ENCODE data around the gene SPINT1.

DNA sequence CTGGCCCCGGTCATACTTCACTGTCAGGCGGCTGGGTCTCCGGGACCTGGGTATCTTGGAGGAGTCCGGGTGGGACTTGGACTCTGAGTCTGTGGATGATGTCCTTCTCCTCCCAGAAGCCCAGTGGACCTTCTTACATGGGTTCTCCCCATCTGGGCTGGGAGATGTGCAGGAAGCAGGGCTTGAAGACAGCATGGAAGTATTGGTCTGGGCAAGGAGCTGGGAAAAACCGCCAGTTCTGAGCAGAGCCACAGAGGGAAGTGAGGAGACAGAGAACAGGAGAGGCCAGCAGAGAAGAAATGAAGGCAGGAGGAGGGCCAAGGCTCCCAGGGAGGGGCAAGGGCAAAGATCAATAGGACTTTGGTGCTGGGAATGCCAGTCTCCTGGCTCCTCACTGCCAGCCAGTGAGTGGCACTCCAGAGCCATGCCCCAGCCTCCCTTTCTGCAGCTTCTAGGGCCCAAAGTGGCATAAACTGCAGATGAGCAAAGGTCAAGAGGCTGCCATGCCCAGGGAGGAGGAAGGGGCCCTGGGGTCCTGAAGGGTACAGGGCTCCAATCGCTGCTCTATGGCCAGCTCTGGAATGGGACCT is 15.3 kb upstream of the SPINT1 start, which contains the start of gene PPP1R14D:
- TF ChIP-seq YY1 (tag by site-specific recombination; IDR thresholded peaks at IDR 0.05), result no peak
- TF ChIP-seq ZBTB17 (tag by site-specific recombination; IDR thresholded peaks at IDR 0.05), result no peak
- no peak for TF ChIP-seq TCF7L2 (IDR thresholded peaks at IDR 0.05; ENCODE audit: borderline replicate concordance, low read depth, low read length)
- TF ChIP-seq, protein P1, sequence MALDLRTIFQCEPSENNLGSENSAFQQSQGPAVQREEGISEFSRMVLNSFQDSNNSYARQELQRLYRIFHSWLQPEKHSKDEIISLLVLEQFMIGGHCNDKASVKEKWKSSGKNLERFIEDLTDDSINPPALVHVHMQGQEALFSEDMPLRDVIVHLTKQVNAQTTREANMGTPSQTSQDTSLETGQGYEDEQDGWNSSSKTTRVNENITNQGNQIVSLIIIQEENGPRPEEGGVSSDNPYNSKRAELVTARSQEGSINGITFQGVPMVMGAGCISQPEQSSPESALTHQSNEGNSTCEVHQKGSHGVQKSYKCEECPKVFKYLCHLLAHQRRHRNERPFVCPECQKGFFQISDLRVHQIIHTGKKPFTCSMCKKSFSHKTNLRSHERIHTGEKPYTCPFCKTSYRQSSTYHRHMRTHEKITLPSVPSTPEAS (tag by site-specific recombination; IDR thresholded peaks at IDR 0.05), result no peak
